ENCODE measurements around the gene TMEM237.

DNA sequence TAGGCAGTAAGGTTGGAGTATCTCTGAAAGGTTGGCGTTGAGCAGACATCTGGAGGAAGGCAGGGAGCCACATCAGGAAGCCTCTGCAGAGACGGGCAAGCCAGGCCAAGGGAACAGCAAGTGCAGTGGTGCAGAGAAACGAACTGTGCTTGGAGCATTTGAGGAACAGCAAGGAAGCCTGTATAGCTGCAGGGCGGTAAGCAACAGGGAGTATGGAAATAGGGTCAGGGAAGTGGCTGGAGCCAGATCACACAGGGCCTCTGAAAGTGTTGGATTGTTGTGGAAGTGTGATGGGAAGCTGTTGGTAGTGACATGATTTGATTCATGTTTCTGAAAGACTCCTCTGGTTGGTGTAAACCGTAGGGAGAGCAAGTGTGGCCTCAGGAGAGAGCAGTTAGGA, 13.4 kb upstream of the TMEM237 start:
- TF ChIP-seq, protein P1, sequence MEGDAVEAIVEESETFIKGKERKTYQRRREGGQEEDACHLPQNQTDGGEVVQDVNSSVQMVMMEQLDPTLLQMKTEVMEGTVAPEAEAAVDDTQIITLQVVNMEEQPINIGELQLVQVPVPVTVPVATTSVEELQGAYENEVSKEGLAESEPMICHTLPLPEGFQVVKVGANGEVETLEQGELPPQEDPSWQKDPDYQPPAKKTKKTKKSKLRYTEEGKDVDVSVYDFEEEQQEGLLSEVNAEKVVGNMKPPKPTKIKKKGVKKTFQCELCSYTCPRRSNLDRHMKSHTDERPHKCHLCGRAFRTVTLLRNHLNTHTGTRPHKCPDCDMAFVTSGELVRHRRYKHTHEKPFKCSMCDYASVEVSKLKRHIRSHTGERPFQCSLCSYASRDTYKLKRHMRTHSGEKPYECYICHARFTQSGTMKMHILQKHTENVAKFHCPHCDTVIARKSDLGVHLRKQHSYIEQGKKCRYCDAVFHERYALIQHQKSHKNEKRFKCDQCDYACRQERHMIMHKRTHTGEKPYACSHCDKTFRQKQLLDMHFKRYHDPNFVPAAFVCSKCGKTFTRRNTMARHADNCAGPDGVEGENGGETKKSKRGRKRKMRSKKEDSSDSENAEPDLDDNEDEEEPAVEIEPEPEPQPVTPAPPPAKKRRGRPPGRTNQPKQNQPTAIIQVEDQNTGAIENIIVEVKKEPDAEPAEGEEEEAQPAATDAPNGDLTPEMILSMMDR (IDR thresholded peaks at IDR 0.05; ENCODE audit: low read length) = no peak
- TF ChIP-seq EZH2 (IDR thresholded peaks at IDR 0.05; ENCODE audit: borderline replicate concordance, low read length) = no peak

Measured in OCI-LY1 (cell line).